Measurements from ENCODE around the gene FOS. TPM values are rescaled to one million over a fixed set of nuclear protein-coding genes. Genes with fewer than 3 reads are reported as not detected.

Gene FOS
- total and polyA plus RNA-seq, 12 donors: 47.9 to 393 (median 118) TPM

GRCh38 chr14:75242546-75243273 is 35.9 kb upstream of the FOS start:
- Histone ChIP-seq H3K27ac (no peak overlapping the region), H3K27me3 (no peaks in the 10 kb centered on the region), H3K36me3 (replicated peaks in 1 of 2) (no peaks in the 10 kb centered on the region), H3K9me3 (replicated peaks in 1 of 3) (no peaks in the 10 kb centered on the region), H3K4me1 (replicated peaks in 1 of 2) (peaks cover 0 to 3% of the 10 kb centered on the region in 2 donors), H3K4me3 (no peak overlapping the region)
- DNase-seq: no peak
- intact Hi-C loops (cut with DNase I): no loop called here
- WGBS, 4 donors: 62 to 74% (median 64%) methylated on average over 12 of the region's 12 CpGs
- TF ChIP-seq POLR2A (IDR thresholded peaks at IDR 0.05): no peak
- TF ChIP-seq, protein P1, sequence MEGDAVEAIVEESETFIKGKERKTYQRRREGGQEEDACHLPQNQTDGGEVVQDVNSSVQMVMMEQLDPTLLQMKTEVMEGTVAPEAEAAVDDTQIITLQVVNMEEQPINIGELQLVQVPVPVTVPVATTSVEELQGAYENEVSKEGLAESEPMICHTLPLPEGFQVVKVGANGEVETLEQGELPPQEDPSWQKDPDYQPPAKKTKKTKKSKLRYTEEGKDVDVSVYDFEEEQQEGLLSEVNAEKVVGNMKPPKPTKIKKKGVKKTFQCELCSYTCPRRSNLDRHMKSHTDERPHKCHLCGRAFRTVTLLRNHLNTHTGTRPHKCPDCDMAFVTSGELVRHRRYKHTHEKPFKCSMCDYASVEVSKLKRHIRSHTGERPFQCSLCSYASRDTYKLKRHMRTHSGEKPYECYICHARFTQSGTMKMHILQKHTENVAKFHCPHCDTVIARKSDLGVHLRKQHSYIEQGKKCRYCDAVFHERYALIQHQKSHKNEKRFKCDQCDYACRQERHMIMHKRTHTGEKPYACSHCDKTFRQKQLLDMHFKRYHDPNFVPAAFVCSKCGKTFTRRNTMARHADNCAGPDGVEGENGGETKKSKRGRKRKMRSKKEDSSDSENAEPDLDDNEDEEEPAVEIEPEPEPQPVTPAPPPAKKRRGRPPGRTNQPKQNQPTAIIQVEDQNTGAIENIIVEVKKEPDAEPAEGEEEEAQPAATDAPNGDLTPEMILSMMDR (IDR thresholded peaks at IDR 0.05): no peak

DNA sequence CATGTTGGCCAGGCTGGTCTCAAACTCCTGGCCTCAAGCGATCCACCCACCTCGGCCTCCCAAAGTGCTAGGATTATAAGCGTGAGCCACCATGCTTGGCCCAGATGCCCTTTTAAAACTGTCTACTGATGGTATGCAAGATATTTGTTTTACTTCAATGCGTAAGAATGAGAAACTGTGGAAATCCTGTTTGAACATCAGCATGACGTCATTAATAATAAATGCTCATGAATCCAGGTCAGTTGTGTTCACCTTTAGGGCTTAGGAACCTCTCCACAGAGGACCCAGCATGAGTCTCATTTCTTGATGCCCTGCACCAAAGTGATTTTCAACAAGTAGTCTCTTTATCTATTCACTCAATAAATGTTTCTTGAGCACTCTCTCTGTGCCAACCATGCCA is 34.5 kb upstream of the FOS start:
- TF ChIP-seq, protein P1 (IDR thresholded peaks at IDR 0.05): no peak
- no peak for TF ChIP-seq POLR2A (IDR thresholded peaks at IDR 0.05)
- intact Hi-C loops (cut with DNase I): no loop called here
- WGBS, 4 donors: 90 to 95% (median 93%) methylated on average over 5 of the region's 5 CpGs
- no peak for DNase-seq
- H3K27ac ChIP-seq: no peak overlapping the region
- H3K4me1 ChIP-seq (replicated peaks in 1 of 2): no peaks in the 10 kb centered on the region
- H3K36me3 ChIP-seq (replicated peaks in 1 of 2): no peaks in the 10 kb centered on the region
- no peaks in the 10 kb centered on the region for H3K27me3 ChIP-seq
- H3K4me3 ChIP-seq: no peak overlapping the region
- no peaks in the 10 kb centered on the region for H3K9me3 ChIP-seq (replicated peaks in 1 of 3)

DNA sequence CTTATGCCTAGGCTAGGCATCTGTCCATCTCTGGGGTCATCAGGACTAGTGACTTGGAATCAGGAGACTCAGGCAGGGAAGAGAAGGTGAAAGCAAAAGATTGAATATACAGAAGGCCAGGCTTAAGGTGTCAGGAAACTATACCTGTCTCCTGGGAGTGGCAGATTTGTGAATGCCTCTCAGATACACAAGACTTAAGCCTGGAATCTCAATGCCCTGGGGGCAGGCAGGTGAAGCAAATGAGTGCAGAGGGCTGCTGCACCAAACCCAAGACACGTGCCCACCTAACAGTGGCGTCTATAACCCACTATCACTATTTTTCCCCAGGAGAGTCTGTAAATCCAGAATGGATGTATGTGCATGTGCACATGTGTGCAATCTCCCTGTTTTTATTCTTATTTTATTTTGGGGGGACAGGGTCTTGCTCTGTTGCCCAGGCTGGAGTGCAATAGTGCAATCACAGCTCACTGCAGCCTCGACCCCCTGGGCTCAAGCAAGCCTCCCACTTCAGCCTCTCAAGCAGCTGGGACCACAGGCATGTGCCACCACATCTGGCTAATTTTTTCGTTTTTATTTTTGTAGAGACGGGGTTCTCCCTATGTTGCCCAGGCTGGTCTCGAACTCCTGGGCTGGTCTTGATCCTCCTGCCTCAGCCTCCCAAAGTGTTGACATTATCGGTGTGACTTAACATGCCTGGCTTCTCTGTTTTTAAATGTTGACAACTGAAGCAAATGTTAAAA is 31.9 kb upstream of the FOS start:
- no peak for DNase-seq

DNA sequence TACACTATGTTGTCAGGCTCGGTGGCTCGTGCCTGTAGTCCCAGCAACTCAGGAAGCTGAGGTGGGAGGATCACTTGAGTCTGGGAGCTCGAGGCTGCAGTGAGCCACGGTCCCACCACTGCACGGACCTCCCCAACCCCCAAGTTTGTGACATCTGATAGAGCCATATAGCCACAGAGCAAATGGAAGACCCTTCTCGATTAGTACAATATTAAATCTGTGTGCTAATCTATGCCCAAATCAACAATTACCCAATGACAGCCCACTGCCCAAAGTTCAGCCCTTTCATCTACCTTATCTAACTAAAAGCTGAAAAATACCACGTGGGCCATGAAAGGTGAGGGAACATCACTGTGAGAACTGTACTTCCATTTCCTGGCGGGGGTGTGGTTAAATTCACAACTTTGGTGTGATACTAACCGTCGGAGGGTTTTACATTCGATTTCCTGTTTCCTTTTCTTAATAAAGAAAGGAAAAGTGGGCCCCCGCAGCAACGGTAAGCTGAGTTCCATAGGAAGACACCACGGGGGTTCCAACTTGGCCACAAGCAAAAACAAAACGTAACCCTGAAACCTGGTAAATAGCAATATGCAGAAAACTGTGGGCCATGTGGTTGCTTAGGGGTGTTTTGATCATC is 31.2 kb upstream of the FOS start:
- no peaks in the 10 kb centered on the region for H3K27me3 ChIP-seq
- no peaks in the 10 kb centered on the region for H3K36me3 ChIP-seq (replicated peaks in 1 of 2)
- intact Hi-C loops (cut with DNase I): no loop called here
- WGBS, 4 donors: 56 to 64% (median 61%) methylated on average over 14 to 15 of the region's 15 CpGs
- no peaks in the 10 kb centered on the region for H3K9me3 ChIP-seq (replicated peaks in 1 of 3)
- H3K4me1 ChIP-seq (replicated peaks in 1 of 2): peaks cover 0 to 3% of the 10 kb centered on the region in 2 donors
- no peak for DNase-seq
- H3K27ac ChIP-seq: no peak overlapping the region
- no peak overlapping the region for H3K4me3 ChIP-seq
- no peak for TF ChIP-seq POLR2A (IDR thresholded peaks at IDR 0.05)
- TF ChIP-seq, protein P1 (IDR thresholded peaks at IDR 0.05): no peak

More for the DNA sequence above, 31.9 kb upstream of the FOS start:
- H3K4me3 ChIP-seq: no peak overlapping the region
- H3K9me3 ChIP-seq (replicated peaks in 1 of 3): no peaks in the 10 kb centered on the region
- intact Hi-C loops (cut with DNase I): no loop called here
- H3K27me3 ChIP-seq: no peaks in the 10 kb centered on the region
- 77 to 80% (median 79%) methylated on average over 7 of the region's 7 CpGs for WGBS, 4 donors
- no peak overlapping the region for H3K27ac ChIP-seq
- TF ChIP-seq, protein P1 (IDR thresholded peaks at IDR 0.05): no peak
- TF ChIP-seq POLR2A (IDR thresholded peaks at IDR 0.05): no peak
- H3K4me1 ChIP-seq (replicated peaks in 1 of 2): no peaks in the 10 kb centered on the region
- no peaks in the 10 kb centered on the region for H3K36me3 ChIP-seq (replicated peaks in 1 of 2)
